ENCODE measurements around the gene GRPR. TPM values are rescaled to one million over a fixed set of nuclear protein-coding genes. Genes with fewer than 3 reads are reported as not detected.
"Not testable (repeated sequence)": the region's sequence is repeated elsewhere in the genome, so short reads cannot be mapped to it uniquely, and the experiment has no call there.

Gene GRPR
- total RNA-seq, 1 donor, result 0.43 TPM

DNA sequence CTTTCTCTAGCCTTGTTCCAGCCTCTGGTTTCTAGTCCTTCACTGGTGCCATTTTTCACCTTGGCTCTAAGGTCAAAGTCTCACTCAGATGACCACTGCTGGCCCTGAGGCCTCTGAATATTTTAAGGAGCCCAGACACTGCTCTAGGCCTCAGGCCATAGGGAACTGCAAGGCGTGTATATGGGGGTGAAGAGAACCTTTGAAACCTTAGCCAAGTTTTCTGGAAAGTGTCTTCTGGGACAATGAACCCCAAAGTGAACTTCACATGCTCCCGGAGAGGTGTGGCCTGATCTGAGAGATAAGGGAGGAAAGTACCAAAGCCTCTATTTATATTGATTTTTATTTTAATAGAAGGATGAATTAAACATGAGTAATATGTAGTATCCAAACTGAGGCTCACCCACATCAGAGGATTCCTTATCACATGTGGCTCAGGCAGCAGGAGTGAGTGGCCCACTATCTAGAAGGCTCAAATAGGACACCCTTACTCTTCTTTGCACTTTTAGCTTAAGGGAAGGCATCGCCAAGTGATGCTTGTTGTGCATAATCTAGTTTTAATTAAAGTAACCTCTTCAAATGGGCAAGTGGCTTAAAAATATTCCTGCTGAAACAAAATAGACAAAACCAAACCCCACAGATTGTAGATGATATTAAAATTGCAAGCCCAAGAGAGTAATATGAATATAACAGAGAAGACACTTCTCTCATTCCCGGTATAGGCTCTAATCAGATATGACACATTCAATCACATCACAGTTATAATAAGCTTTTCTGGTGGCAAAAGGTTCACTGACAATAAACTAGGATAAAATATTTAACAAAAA lies 18.3 kb downstream of the GRPR start:
- no peak overlapping the region for H3K4me3 ChIP-seq (ENCODE audit: low read depth, low read length)
- no peak for DNase-seq (ENCODE audit: low read depth)
- TF ChIP-seq, protein P1, sequence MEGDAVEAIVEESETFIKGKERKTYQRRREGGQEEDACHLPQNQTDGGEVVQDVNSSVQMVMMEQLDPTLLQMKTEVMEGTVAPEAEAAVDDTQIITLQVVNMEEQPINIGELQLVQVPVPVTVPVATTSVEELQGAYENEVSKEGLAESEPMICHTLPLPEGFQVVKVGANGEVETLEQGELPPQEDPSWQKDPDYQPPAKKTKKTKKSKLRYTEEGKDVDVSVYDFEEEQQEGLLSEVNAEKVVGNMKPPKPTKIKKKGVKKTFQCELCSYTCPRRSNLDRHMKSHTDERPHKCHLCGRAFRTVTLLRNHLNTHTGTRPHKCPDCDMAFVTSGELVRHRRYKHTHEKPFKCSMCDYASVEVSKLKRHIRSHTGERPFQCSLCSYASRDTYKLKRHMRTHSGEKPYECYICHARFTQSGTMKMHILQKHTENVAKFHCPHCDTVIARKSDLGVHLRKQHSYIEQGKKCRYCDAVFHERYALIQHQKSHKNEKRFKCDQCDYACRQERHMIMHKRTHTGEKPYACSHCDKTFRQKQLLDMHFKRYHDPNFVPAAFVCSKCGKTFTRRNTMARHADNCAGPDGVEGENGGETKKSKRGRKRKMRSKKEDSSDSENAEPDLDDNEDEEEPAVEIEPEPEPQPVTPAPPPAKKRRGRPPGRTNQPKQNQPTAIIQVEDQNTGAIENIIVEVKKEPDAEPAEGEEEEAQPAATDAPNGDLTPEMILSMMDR (IDR thresholded peaks at IDR 0.05; ENCODE audit: insufficient read depth, low read depth, low read length), result no peak

DNA sequence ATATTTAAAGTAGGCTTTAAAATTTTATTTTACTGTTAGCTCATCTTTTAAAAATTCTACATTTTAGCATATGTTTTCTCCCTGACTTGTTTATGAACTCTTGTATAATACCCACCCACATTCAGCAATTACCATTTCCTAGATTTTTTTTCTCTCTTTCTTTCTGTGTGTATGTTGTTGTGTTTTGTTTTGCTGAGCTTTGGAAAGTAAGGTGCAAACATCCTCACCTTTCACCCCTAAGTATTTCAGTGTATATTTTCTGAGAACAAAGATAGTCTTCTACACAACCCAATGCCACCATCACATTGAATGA lies 18.8 kb downstream of the GRPR start:
- TF ChIP-seq, protein P1 (IDR thresholded peaks at IDR 0.05; ENCODE audit: insufficient read depth, low read depth, low read length), result no peak
- H3K4me3 ChIP-seq (ENCODE audit: low read depth, low read length), result no peak overlapping the region
- DNase-seq (ENCODE audit: low read depth), result no peak

DNA sequence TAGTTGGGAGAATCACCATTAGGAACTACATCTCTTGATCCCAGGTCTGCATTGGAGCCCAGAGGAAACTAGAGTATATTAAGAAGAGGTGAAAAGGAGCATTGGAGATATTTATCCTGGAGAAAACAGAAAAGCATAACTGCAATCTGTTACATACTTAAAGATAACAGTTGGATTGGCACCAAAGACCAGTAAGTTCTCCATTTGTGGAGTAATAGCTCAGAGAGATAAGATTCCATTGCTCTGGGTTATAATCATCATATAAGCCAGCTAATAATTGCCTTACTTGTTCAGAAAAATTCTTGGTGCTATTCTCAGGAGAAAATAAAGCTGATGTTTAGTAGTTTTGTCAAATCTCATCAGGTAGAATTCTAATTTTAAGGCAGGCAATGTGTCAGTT lies 20.6 kb downstream of the GRPR start:
- no peak overlapping the region for H3K4me3 ChIP-seq (ENCODE audit: low read depth, low read length)
- TF ChIP-seq, protein P1 (IDR thresholded peaks at IDR 0.05; ENCODE audit: insufficient read depth, low read depth, low read length), result no peak
- DNase-seq (ENCODE audit: low read depth), result no peak

DNA sequence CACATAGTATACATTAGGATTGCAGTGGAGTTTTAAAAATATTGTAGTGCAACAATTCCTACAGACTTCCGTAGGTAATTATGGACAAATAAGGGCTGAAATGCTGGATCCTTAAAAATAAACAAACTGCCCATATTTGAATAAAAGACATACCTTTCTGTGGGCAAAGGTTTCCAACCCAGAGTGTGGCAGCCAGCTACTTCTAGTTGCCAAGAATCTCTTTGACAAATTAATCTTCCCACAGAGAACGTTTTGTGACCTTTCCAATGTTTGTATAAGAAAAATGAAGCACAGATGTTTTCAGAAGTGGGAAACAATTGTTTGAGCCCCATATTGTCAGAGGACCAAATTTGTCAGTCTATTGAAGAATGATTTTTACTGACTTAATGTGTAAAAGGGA lies 21.1 kb downstream of the GRPR start:
- TF ChIP-seq, protein P1 (IDR thresholded peaks at IDR 0.05; ENCODE audit: insufficient read depth, low read depth, low read length), result no peak
- DNase-seq (ENCODE audit: low read depth), result no peak
- H3K4me3 ChIP-seq (ENCODE audit: low read depth, low read length), result no peak overlapping the region

DNA sequence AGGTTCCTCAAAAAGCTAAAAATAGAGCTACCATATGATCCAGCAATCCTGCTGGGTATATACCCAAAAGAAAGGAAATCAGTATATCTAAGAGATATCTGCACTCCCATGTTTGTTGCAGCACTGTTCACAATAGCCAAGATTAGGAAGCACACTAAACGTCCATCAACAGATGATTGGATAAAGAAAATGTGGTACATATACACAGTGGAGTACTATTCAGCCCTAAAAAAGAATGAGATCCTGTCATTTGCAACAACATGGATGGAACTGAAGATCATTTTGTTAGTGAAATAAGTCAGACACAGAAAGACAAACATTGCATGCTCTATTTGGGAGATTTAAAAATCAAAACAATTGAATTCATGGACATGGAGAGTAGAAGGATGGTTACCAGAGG lies 21.7 kb downstream of the GRPR start:
- not testable (repeated sequence) for H3K4me3 ChIP-seq (ENCODE audit: low read depth, low read length); DNase-seq (ENCODE audit: low read depth)

DNA sequence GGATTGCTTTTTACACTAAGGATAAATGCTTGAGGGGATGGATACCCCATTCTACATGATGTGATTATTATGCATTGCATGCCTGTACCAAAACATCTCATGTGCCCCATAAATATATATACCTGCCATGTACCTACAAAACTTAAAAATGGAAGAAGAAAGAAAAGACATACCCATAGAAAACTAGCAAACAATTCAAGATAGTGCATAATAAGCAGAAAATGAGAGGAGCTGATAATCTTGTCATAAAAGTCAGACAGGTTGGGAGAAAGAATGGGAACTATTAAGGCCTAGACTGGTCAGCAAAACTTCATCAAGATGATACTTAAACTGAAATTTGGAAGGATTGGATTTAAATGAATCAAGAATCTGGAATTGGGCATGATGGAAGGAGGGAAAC lies 22.3 kb downstream of the GRPR start:
- no peak for DNase-seq (ENCODE audit: low read depth)
- H3K4me3 ChIP-seq (ENCODE audit: low read depth, low read length), result no peak overlapping the region
- TF ChIP-seq, protein P1 (IDR thresholded peaks at IDR 0.05; ENCODE audit: insufficient read depth, low read depth, low read length), result no peak

DNA sequence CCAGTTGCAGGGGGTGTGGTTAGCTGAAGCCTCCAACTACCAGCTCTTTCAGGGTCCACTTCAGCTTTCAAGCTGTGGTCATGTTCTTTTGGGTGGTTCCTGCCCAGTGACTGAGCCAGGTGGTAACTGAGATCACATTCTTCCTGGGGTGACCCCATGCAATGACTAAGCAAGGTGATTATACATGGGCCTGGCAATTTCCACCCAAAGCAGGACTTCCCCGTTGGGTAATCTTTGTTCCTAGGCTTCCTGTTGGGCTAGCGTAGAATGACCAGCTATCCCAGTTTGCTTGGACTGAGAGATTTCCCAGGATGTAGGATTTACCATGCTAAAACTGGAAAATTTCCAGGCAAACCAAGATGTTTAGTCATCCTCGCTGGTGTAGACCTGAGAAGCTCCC lies 25.5 kb downstream of the GRPR start:
- TF ChIP-seq, protein P1 (IDR thresholded peaks at IDR 0.05; ENCODE audit: insufficient read depth, low read depth, low read length), result no peak
- DNase-seq (ENCODE audit: low read depth), result no peak
- no peak overlapping the region for H3K4me3 ChIP-seq (ENCODE audit: low read depth, low read length)
